GM18861 (cell line): ENCODE measurements around the gene LCE1C.

Source experiments
- ATAC-seq: cut with Tn5 transposase; IDR thresholded peaks from one replicate; pipeline ENCODE4 v1.9.1; 2021; ENCODE audit not compliant: unreplicated experiment

LCE1C gene, protein sequence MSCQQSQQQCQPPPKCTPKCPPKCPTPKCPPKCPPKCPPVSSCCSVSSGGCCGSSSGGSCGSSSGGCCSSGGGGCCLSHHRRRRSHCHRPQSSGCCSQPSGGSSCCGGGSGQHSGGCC

DNA sequence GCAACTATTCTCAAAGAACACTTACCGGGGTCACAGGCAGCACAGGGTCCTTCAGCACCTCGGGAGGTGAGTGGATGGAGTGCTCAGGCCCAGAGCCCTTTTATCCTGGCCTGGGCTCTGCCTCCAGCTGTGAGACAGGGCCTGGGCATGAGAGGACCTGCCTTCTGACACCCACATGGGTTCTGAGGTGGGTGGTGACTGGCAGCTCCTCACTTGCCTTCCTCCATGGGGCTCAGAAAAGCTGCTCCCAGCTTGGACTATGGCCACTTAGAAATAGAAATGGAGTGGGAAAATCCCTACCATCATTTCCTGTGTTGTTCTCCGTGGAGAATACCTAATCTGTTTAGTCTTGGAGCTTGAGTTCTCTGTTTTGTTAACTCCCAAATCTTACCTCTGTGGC lies at the start of gene LCE1C:
TSS of gene LCE1C (minus strand) at position 76 of the 400 bp plus-strand sequence. CDS start 1,173 bp downstream, outside the sequence.
- ATAC-seq, result no peak

DNA sequence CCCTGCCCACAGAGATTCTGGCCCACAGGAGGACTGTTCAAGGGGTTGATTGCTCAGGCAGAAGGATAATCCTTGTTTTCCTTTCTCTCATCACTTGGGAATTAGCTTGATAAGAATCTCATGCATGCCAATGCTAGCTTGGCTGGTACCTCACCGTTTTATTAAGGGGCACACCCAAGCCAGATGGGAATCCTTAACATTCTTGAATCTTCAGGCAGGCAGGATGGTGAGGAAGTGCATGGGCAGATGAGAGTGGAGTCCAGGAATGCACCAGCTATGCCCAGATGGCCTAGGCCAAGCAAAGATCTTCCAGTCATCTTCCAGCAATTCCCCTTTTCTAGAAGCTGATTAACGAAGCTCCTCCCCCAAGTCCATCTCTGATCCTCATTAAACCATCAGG lies 49.2 kb upstream of the LCE1C start:
- ATAC-seq, result no peak

DNA sequence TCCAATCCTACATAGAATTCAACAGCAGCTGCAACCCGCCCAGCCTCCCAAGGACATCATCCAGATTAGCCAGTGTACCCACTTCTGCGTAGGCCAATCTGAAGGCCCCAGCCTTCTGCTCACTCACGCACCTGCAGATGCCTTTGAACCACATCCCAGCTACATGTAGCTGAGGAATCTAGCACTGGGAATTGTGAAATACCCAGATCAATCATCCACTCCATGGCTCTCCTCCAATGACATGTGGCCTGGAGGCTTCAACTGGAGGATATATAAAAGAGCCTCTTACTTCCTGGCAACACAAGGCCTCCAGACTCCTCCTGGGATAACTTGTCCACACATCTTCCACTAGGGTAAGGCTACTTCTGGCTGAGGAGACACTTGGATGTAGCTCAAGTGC lies 36.1 kb upstream of the LCE1C start, which contains the start of gene LCE6A:
TSS of gene LCE6A (plus strand) at position 301 of the 400 bp plus-strand sequence. CDS start 665 bp downstream, outside the sequence.
- ATAC-seq, result no peak

DNA sequence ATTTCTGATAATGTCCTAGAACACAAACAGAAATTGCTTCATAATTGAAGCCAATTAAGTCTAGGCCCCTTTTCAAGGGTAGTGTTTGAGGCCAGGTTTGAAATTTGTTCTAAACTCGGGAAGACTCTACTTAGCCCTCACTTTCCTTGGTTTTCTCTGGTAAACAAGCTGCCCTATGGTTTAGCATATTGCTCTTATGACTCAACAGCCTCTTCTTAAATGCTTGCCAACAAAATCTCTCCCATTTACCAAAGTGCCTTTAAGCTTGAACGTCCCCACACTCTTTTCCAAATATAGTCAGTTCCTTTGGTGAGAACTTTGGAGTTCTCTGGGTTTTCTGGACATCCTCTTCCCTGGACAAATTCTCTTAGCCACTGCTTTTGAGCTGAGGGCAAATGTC lies 30.4 kb upstream of the LCE1C start:
- no peak for ATAC-seq

DNA sequence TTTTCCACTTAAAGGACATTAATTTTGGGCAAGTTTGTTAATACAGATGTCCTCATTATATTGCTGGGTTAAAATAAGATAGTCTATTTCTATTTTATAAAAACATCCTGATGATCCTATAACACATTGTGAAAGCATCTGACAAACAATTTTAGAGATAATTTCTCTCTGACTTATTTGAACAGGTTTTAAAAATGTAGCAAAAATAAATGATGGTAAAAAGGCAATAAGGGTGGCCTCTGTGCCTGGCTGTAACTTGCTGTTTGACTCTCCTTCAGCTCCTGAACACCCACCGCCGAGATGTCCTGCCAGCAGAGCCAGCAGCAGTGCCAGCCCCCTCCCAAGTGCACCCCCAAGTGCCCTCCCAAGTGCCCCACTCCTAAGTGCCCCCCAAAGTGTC lies 20.7 kb upstream of the LCE1C start, which contains the start of gene LCE1A:
TSS of gene LCE1A (plus strand) at position 301 of the 400 bp plus-strand sequence. CDS start at position 301, 0 bp downstream.
- no peak for ATAC-seq

DNA sequence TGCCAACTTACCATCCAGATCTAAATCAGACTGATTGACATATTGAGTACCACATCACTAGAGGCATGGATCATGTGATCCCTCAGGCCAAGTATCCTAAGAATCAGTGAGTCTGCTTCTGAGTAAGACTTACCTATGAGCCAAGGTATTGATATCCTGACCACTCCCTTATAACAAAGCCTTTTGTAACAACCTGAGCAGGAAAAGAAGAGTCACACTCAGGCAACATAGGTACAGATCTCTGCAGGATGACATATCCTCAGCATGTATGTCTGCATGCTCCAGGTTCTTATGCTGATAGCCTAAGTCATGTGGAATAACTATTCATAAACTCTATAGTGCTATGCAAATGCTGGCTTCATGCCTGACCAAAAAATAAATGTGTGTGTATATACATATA lies 18.5 kb upstream of the LCE1C start:
- ATAC-seq, result no peak

DNA sequence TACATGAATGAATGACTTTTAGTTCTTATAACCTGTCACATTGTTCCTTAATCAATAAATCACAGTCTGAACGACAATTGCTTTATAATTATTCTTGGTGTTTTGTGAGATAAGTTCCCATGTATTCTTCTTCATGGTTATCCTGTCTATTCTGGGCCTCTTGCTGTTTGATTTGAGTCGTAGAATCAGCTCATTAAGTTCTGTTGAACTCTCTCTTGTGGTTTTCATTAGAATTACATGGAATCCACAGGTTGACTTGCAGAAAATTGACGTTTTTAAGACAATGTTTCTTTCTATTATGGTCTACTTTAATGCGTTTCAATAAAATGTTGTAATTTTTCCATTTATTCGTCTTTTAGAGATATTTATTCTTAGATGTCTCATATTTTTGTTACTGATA lies 16.8 kb upstream of the LCE1C start:
- no peak for ATAC-seq

DNA sequence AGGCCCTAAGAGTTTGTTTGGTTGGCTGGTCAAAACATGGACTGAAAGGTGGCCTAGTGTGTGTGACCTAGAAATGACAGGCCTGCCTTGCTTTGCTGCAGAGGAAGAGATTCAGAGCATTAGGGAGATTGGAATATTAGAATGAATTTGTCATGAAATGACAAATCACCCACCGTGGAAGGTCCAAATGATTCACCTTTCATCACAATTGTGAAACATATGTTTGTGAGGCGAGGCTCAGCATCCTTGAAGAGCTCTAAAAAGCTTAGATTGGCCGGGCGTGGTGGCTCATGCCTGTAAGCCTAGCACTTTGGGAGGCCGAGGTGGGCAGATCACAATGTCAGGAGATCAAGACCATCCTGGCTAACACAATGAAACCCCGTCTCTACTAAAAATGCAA lies 10.9 kb upstream of the LCE1C start:
- no peak for ATAC-seq

DNA sequence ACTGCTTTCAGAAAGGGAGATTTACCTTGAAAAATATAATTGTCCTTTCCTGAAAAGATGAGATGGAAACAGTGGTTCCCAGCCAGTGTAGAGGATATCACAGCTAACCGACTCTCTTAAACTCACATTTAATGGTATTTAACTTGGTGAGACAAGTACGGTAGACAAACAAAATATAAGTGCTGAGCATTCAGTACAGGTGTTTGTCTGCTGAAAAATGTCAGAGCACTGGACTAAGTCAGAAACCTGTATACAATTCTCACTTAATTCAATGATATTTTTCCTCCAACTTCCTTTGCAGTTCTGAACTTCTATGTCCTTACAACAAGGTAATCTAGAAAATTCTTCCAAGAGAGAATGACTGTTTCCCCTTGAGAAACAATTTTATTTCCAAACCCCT lies 5.2 kb upstream of the LCE1C start, which contains the start of gene LCE1B:
TSS of gene LCE1B (plus strand) at position 301 of the 400 bp plus-strand sequence. CDS start 476 bp downstream, outside the sequence.
- no peak for ATAC-seq

DNA sequence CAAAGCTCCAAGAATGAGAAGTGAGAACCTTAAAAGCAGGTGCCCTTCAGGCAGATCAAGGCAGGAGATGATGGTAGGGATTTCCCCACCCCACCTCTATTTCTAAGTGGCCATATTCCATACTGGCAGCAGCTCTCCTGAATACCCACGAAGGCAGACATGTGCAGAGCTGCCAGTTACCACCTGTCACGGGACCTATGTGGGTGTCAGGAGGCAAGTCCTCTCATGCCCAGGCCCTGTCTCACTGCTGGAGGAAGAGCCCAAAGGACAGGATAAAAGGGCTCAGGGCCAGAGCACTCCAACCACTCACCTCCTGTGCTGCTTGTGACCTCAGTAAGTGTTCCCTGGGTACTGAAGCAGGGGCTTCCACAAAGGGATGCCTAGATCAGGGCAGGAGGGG lies 4.6 kb upstream of the LCE1C start:
- ATAC-seq, result no peak

DNA sequence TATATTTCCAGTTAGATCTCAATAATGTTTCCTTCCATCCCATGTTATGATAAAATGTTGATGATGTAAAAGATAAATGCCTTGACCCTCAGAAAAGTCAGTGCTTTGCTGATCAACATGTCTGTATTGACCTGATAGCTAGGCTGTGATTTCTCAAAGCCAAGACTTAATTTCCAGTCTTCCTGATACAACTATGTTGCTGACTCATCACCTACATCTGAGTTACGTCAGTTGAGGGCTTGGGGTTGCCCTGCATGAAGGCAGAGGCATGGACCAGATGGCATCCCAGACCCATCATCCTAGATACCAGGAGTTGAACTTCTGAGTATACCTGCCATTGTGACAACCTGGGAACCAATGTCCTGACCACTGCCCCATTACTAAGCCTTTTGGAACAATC lies 5.1 kb downstream of the LCE1C start:
- ATAC-seq, result no peak

DNA sequence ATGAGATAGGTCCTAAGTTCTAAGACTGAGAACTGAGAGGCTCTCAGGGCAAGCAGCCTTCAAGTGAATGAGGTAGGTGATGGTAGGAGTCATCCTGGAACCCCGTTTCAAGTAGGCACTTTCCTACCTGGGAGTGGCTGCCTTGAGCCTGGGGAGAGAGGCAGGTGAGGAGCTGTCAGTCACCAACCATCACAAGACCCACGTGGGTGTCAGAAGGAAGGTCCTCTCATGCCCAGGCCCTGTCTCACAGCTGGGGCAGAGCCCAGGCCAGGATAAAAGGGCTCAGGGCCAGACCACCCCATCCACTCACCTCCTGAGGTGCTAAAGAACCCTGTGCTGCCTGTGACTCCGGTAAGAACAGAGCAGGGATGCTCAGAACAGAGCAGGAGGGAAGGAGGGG lies 10.0 kb downstream of the LCE1C start, which contains the start of gene LCE1D:
TSS of gene LCE1D (plus strand) at position 301 of the 400 bp plus-strand sequence. CDS start 1,074 bp downstream, outside the sequence.
- ATAC-seq, result no peak

DNA sequence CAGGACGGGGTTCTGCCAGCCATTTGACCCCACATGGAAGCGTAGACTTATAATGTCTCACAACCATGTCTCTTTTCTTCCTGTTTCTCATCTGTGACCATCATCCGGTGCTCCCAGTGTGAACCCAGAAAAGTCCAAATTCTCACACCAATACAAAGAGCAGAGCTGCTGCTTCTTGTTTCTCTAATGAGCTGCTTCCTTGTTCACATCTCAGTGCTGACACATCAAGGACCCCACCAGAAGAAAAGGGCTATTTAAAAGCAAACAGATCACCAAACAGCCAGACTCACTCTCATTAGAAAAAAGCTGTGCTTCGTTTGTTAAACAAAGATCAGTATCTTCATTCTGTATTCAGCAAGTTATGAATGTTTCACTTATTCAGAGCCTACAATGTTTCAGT lies 10.8 kb downstream of the LCE1C start:
- no peak for ATAC-seq

DNA sequence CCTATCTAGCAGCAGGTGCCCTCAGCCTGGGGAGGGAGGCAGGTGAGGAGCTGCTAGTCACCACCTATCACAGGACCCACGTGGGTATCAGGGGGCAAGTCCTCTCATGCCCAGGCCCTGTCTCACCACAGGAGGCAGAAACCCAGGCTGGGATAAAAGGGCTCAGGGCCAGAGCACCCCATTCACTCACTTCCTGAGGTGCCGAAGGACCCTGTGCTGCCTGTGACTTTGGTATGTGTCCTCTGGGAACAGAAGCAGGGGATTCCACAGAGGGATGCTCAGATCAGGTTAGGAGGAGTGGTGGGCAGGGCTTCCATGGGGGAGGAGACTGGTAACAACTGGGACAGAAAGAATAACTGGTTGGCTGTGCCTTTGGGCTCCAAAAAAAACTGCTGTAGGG lies 20.4 kb downstream of the LCE1C start, which contains the start of gene LCE1E:
TSS of gene LCE1E (plus strand) at position 181 of the 400 bp plus-strand sequence. CDS start 1,043 bp downstream, outside the sequence.
- no peak for ATAC-seq

DNA sequence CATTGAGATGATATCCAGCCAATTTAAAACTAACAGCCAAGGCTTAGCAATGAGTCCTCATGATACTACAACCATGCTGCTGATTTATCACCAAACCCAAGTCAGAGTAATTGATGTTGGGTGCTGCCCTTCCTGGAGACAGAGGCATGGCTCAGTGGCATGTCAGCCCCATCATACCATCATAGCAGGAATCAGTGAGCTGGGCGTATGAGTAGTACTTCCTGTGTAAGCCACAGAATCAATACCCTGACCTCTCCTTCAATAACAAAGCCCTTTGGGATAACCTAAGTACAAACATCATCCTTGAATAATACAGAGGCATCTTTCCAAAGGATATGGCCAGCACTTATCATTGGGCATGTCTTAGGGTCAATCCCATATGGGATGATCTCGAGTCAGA lies 23.4 kb downstream of the LCE1C start:
- no peak for ATAC-seq

DNA sequence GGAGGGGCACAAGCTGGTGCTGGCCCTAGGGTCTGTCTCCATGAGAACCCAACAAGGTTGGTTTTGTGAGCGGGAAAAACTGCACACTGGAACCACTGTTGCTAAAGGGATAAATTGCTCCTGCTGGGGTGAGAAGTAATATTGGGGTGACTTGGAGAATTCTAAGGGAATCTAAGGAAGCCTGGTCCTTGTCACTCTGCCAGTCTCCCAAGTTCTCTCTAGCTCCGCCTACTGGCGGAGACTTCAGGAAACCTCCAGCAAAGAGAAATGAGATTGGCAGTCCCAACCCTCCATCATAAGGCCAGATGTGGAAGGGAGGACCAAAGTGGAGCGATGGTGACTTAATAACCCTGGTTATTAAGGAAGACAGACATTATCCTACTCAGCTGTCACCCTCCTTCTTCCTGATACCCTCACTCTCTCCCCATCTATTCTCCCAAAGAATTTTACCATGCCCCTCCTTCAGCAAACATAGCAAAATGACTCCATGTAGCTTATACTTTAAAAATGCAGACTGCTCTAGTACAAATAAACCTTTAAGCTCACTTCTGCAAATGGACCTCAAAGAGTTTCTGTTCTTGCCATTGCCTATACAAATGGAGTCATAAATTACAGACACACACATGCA lies 28.8 kb downstream of the LCE1C start:
- ATAC-seq, result no peak

DNA sequence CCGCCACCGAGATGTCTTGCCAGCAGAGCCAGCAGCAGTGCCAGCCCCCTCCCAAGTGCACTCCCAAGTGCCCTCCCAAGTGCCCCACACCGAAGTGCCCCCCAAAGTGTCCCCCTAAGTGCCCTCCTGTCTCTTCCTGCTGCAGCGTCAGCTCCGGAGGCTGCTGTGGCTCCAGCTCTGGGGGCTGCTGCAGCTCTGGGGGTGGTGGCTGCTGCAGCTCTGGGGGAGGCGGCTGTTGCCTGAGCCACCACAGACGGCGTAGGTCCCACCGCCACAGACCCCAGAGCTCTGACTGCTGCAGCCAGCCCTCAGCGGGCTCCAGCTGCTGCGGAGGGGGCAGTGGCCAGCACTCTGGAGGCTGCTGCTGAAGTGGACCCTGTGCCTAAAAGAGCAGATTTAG lies 30.1 kb downstream of the LCE1C start:
- no peak for ATAC-seq

DNA sequence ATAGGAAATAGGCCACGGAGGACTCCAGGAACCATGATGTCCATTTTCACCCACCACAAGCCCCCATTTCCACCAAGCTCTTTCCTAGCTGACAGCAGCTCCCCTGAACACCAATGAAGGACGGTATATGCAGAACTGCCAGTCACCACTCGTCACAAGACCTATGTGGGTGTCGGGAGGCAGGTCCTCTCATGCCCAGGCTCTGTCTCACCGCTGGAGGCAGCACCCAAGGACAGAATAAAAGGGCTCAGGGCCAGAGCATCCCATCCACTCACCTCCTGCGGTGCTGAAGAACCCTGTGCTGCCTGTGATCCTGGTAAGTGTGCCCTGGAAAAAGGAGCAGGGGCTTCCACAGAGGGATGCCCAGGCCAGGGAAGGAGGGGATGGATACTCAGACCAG lies 31.6 kb downstream of the LCE1C start, which contains the start of gene LCE1F:
TSS of gene LCE1F (plus strand) at position 266 of the 400 bp plus-strand sequence. CDS start 1,232 bp downstream, outside the sequence.
- no peak for ATAC-seq

DNA sequence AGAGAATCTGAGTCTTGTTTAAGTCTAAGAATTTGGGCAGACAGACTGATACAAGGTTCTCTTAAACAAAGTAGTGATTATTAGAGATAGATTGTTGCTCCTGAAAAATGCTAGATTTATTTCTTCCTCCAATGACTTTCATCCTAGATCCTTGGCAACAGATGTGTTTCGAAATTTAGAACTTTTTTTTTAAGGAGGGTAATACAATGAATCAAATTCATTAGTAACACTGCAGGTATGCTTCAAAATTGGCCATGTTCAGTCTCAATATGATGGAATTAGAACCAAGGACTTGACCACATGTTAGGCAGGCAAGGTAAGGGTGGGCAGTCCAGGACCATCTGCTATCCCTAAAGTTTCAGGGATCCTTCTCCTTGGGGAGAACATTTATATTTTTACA lies 36.0 kb downstream of the LCE1C start:
- no peak for ATAC-seq

DNA sequence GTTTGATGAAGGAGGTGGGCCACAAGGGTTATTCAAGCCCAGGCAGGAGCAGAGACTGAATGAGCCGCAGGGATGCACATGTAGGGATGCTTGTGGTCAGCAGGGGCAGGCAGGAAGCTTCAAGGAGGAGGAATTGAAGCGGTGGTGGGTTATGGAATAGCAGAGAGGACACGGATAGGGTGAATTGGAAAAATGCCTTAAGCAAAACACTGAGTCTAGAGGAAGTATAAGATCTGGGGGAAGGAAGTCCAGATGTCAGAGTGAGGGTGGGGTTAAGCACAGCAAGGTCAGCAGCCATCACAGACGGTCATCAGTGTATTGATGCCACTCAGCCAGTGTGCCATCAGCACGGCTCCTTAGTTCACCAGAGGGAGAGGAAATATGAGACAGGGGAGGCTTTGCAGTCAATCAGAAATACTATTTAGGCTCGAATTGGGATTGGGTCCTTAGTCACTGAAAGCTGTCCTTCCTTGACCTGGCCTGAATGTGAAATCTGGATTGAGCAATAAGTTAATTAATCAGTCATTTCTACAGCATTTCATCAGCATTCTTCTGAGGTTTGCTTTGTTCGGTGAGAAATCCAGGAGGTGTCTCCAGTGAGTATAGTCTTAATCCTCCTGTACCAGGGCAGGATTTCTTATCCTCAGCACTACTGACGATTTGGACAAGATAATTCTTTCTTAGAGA lies 37.5 kb downstream of the LCE1C start:
- no peak for ATAC-seq

DNA sequence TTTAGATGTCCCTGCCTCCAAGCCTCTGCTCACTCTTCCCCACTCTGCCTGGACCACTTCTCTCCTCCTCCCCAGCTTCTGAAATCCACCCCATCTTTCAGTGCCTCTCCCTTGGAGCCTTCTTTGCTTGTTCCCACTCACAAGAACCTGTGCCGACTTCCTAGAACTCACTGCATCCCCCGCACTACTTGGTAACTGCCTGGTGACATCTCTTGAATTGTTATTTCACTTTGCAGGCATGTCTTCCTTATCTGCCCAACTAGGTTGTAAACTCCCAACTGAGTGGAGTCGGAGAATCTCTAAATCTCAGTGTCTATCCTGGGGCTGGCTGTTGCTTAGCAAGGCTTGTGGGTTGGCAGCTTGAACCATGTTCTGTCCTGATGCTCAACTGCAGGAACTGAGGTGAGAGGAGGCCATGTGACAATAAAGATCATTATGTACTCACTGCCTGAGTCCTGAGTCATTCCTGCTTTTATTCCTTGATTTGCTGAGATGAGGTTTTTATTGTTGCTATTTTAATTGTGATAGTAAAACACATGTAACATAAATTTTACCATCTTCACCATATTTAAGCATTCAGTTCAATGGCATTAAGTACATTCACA lies 44.7 kb downstream of the LCE1C start:
- ATAC-seq, result no peak
